ENCODE results near the gene FKBP5. TPM values are rescaled to one million over a fixed set of nuclear protein-coding genes. Genes with fewer than 3 reads are reported as not detected.

The FKBP5 gene
- total and polyA plus RNA-seq, 10 of the 15 experiments (the other 5 are each of a cell fraction or from before 2014, with no cell fraction given): 29.0 to 123 (median 62.3) TPM

DNA sequence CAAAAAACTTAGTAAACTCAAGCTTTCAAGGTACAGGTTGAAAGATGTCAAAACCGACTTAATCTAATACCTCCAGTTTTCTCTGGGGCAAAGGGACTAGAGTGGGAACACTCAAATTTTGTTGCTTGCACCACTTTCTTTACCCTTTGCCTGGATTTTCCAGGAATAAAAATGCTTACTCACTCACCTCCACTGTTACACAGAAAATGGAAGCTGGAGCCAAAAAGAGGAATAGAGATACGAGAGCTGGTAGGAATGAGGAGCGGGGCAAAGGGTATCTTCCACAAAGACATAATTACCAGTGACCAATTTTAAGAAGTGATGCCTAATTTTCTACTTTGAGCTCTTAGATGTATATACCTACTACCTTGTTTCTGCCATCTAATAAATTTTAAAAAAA is 96.5 kb downstream of the FKBP5 start (continued):
- TF ChIP-seq, protein P1, sequence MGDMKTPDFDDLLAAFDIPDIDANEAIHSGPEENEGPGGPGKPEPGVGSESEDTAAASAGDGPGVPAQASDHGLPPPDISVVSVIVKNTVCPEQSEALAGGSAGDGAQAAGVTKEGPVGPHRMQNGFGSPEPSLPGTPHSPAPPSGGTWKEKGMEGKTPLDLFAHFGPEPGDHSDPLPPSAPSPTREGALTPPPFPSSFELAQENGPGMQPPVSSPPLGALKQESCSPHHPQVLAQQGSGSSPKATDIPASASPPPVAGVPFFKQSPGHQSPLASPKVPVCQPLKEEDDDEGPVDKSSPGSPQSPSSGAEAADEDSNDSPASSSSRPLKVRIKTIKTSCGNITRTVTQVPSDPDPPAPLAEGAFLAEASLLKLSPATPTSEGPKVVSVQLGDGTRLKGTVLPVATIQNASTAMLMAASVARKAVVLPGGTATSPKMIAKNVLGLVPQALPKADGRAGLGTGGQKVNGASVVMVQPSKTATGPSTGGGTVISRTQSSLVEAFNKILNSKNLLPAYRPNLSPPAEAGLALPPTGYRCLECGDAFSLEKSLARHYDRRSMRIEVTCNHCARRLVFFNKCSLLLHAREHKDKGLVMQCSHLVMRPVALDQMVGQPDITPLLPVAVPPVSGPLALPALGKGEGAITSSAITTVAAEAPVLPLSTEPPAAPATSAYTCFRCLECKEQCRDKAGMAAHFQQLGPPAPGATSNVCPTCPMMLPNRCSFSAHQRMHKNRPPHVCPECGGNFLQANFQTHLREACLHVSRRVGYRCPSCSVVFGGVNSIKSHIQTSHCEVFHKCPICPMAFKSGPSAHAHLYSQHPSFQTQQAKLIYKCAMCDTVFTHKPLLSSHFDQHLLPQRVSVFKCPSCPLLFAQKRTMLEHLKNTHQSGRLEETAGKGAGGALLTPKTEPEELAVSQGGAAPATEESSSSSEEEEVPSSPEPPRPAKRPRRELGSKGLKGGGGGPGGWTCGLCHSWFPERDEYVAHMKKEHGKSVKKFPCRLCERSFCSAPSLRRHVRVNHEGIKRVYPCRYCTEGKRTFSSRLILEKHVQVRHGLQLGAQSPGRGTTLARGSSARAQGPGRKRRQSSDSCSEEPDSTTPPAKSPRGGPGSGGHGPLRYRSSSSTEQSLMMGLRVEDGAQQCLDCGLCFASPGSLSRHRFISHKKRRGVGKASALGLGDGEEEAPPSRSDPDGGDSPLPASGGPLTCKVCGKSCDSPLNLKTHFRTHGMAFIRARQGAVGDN (IDR thresholded peaks at IDR 0.05): no peak
- TF ChIP-seq GATAD2B (conservative IDR thresholded peaks at IDR 0.05; ENCODE audit: low read depth) (no peak), SIX5 (IDR thresholded peaks at IDR 0.05; ENCODE audit: low read depth, low read length, severe bottlenecking) (no peak), FOS (IDR thresholded peaks at IDR 0.05; ENCODE audit: borderline replicate concordance, extremely low read depth, insufficient read length) (no peak), MYC (IDR thresholded peaks at IDR 0.05; ENCODE audit: insufficient read depth, insufficient read length, insufficient replicate concordance, low read length, severe bottlenecking) (no peak), IRF5 (IDR thresholded peaks at IDR 0.05; ENCODE audit: borderline replicate concordance) (no peak)
- TF ChIP-seq, protein P2, sequence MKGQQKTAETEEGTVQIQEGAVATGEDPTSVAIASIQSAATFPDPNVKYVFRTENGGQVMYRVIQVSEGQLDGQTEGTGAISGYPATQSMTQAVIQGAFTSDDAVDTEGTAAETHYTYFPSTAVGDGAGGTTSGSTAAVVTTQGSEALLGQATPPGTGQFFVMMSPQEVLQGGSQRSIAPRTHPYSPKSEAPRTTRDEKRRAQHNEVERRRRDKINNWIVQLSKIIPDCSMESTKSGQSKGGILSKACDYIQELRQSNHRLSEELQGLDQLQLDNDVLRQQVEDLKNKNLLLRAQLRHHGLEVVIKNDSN (IDR thresholded peaks at IDR 0.05; ENCODE audit: borderline replicate concordance, extremely low read length, insufficient read depth, low read depth, low read length): no peak

All from GM12878 (cell line).